GM18502 (cell line): Measurements from ENCODE around the gene FAM210B.
"Not testable (repeated sequence)": the region's sequence is repeated elsewhere in the genome, so short reads cannot be mapped to it uniquely, and the experiment has no call there.

ENCODE experiments used
- ATAC-seq: cut with Tn5 transposase; IDR thresholded peaks from one replicate; pipeline ENCODE4 v1.9.1; 2021; ENCODE audit warnings: mild to moderate bottlenecking; ENCODE audit not compliant: unreplicated experiment, poor library complexity

Gene FAM210B

GRCh38 chr20:56391596-56392131 is 32.9 kb downstream of the FAM210B start:
- peak; percentile 42 for ATAC-seq

- ATAC-seq: peak; percentile 92
Measured at GRCh38 chr20:56392132-56392880, 33.5 kb downstream of the FAM210B start, which contains the start of the genes AURKA and CSTF1. Gene AURKA (minus strand): TSS chr20:56392215. CDS start chr20:56388197, 4,018 bp downstream. Gene CSTF1 (plus strand): TSS chr20:56392645. CDS start chr20:56395553, 2,908 bp downstream.

- no peak for ATAC-seq
Measured at GRCh38 chr20:56392881-56393482, 34.2 kb downstream of the FAM210B start.

GRCh38 chr20:56393653-56394052 is 34.9 kb downstream of the FAM210B start:
- ATAC-seq: no peak

- ATAC-seq: no peak
Measured at GRCh38 chr20:56395166-56395565, 36.4 kb downstream of the FAM210B start.

- peak; percentile 68 for ATAC-seq
Measured at GRCh38 chr20:56400001-56400640, 41.3 kb downstream of the FAM210B start.

- no peak for ATAC-seq
Measured at GRCh38 chr20:56403465-56403864, 44.7 kb downstream of the FAM210B start.

- ATAC-seq: not testable (repeated sequence)
Measured at GRCh38 chr20:56405356-56405755, 46.6 kb downstream of the FAM210B start.

GRCh38 chr20:56406910-56407309 is 48.1 kb downstream of the FAM210B start:
- no peak for ATAC-seq

- ATAC-seq: no peak
Measured at GRCh38 chr20:56409521-56409920, 50.7 kb downstream of the FAM210B start.

- ATAC-seq: no peak
Measured at GRCh38 chr20:56409956-56410355, 51.2 kb downstream of the FAM210B start.

GRCh38 chr20:56411287-56411686 is 52.5 kb downstream of the FAM210B start:
- not testable (repeated sequence) for ATAC-seq

- ATAC-seq: peak; percentile 76
Measured at GRCh38 chr20:56411759-56412472, 53.1 kb downstream of the FAM210B start, which contains the start of gene CASS4. Gene CASS4 (plus strand): TSS chr20:56412260. CDS start chr20:56412459, 199 bp downstream.

GRCh38 chr20:56412473-56412790 is 53.7 kb downstream of the FAM210B start:
- ATAC-seq: no peak

- no peak for ATAC-seq
Measured at GRCh38 chr20:56412949-56413348, 54.2 kb downstream of the FAM210B start.

GRCh38 chr20:56414842-56415765 is 56.3 kb downstream of the FAM210B start:
- no peak for ATAC-seq

GRCh38 chr20:56417402-56417801 is 58.6 kb downstream of the FAM210B start:
- ATAC-seq: no peak

- ATAC-seq: no peak
Measured at GRCh38 chr20:56417911-56418310, 59.1 kb downstream of the FAM210B start.
